H1 (cell line): ENCODE data around the gene NDC1. TPM values are rescaled to one million over a fixed set of nuclear protein-coding genes. Genes with fewer than 3 reads are reported as not detected.

Source experiments
- CTCF ChIA-PET: fragments of 300-600 bp; sonication (Branson Sonifier 250); formaldehyde crosslinking; loops from one replicate; lab custom pipeline; 2021; ENCODE audit not compliant: partially characterized antibody; lab: Charles Lee
- POLR2A ChIA-PET: fragments of 300-600 bp; sonication (Branson Sonifier 250); formaldehyde crosslinking; loops from one replicate; lab custom pipeline; 2021; ENCODE audit warnings: inconsistent platforms; ENCODE audit not compliant: partially characterized antibody; lab: Charles Lee
- DNase-seq, 2 experiments: peaks; one replicate each; pipeline versions ENCODE4 v3.0.0 to v3.0.0-alpha.2; 2010 to 2022; ENCODE audit warnings: low spot score in 2 of 2, low read depth in 1 of 2, mixed read lengths in 1 of 2
- FAIRE-seq: peaks from 2 replicates; lab custom pipeline; 2011; peaks lifted over from hg19 to GRCh38; lab: Jason Lieb, UNC
- H2AFZ ChIP-seq: 2 replicates; pipeline ENCODE4 v1.8.1; 2012; ENCODE audit warnings: low read length, inconsistent platforms
- H2AK5ac ChIP-seq: 2 replicates; pipeline ENCODE4 v1.6.1; 2013; ENCODE audit warnings: low read depth, low read length
- H2BK120ac ChIP-seq: replicated peaks from 2 replicates; pipeline ENCODE3; 2013; ENCODE audit warnings: low read depth, low read length, inconsistent platforms
- H2BK12ac ChIP-seq: 2 replicates; pipeline ENCODE4 v1.6.1; 2013; ENCODE audit warnings: low read depth, low read length
- H2BK15ac ChIP-seq: 2 replicates; pipeline ENCODE4 v1.6.1; 2013; ENCODE audit warnings: low read length
- H2BK20ac ChIP-seq: 2 replicates; pipeline ENCODE4 v1.6.1; 2013; ENCODE audit warnings: low read length
- H2BK5ac ChIP-seq: 2 replicates; pipeline ENCODE4 v1.6.1; 2013; ENCODE audit warnings: low read depth, low read length
- H3K14ac ChIP-seq: 2 replicates; pipeline ENCODE4 v1.6.1; 2013; ENCODE audit warnings: inconsistent platforms; ENCODE audit not compliant: insufficient read length
- H3K18ac ChIP-seq: 2 replicates; pipeline ENCODE4 v1.6.1; 2013; ENCODE audit warnings: low read length; ENCODE audit errors: extremely low read depth
- H3K23ac ChIP-seq: 2 replicates; pipeline ENCODE4 v1.6.1; 2013; ENCODE audit warnings: inconsistent platforms; ENCODE audit not compliant: insufficient read length
- H3K23me2 ChIP-seq: 2 replicates; pipeline ENCODE4 v1.6.1; 2013; ENCODE audit warnings: low read depth, low read length
- H3K27ac ChIP-seq: 2 replicates; pipeline ENCODE4 v1.6.1; 2011; ENCODE audit warnings: low read depth, low read length, inconsistent platforms
- H3K27me3 ChIP-seq, 4 experiments: replicated peaks in 1 of 4; 1 replicate in 1 of 4; 2 replicates in 3 of 4; pipeline versions ENCODE4 v1.6.1 to v1.8.1; 2011 to 2013; ENCODE audit warnings: low read length in 3 of 4, mild to moderate bottlenecking in 3 of 4, inconsistent platforms in 2 of 4, mixed read lengths in 2 of 4, moderate library complexity in 1 of 4; ENCODE audit not compliant: control insufficient read depth in 3 of 4, insufficient read depth in 3 of 4; ENCODE audit errors: extremely low read depth in 1 of 4
- H3K36me3 ChIP-seq, 4 experiments: 2 replicates each; pipeline versions ENCODE4 v1.6.1 to v1.8.1; 2011 to 2013; ENCODE audit warnings: mild to moderate bottlenecking in 4 of 4, low read length in 3 of 4, moderate library complexity in 2 of 4, control low read depth in 1 of 4, inconsistent platforms in 1 of 4; ENCODE audit not compliant: insufficient read depth in 4 of 4, control insufficient read depth in 2 of 4
- H3K4ac ChIP-seq: replicated peaks from 2 replicates; pipeline ENCODE3; 2013; ENCODE audit warnings: low read length, low read depth, mixed read lengths, inconsistent platforms; ENCODE audit not compliant: insufficient read length
- H3K4me1 ChIP-seq, 4 experiments: replicated peaks in 1 of 4; 1 replicate in 1 of 4; 2 replicates in 3 of 4; pipeline versions ENCODE4 v1.6.1 to v1.8.1; 2011 to 2013; ENCODE audit warnings: low read length in 3 of 4, inconsistent platforms in 2 of 4, mixed read lengths in 1 of 4; ENCODE audit not compliant: insufficient read depth in 4 of 4, control insufficient read depth in 3 of 4
- H3K4me2 ChIP-seq, 2 experiments: 2 replicates each; pipeline versions ENCODE4 v1.6.1 to v1.8.1; 2011 to 2013; ENCODE audit warnings: low read depth in 2 of 2, low read length in 2 of 2, control low read depth in 1 of 2, inconsistent platforms in 1 of 2, mild to moderate bottlenecking in 1 of 2; ENCODE audit not compliant: insufficient read depth in 1 of 2
- H3K4me3 ChIP-seq, 4 experiments: fragments of 200-600, 300-600 bp in 1 of 4; sonication (generic), shearing (Covaris generic), sonication (Bioruptor Twin) in 1 of 4; 2 replicates each; pipeline versions ENCODE4 v1.5.1 to v1.8.1; 2011 to 2016; ENCODE audit warnings: low read length in 4 of 4, low read depth in 3 of 4, control low read depth in 2 of 4, inconsistent platforms in 2 of 4, mild to moderate bottlenecking in 2 of 4, mixed read lengths in 1 of 4, moderate library complexity in 1 of 4; ENCODE audit not compliant: insufficient read depth in 2 of 4; ENCODE audit errors: extremely low read depth in 1 of 4
- H3K56ac ChIP-seq: replicated peaks from 2 replicates; pipeline ENCODE3; 2013; ENCODE audit warnings: low read depth, mild to moderate bottlenecking, mixed read lengths, low read length, inconsistent platforms; ENCODE audit not compliant: insufficient read length
- H3K79me1 ChIP-seq: 2 replicates; pipeline ENCODE4 v1.6.1; 2013; ENCODE audit warnings: low read depth, low read length, control low read depth
- H3K79me2 ChIP-seq, 2 experiments: 2 replicates each; pipeline versions ENCODE4 v1.6.1 to v1.8.1; 2012 to 2013; ENCODE audit warnings: low read length in 2 of 2, mild to moderate bottlenecking in 2 of 2, inconsistent platforms in 1 of 2; ENCODE audit not compliant: insufficient read depth in 2 of 2, control insufficient read depth in 1 of 2
- H3K9ac ChIP-seq, 4 experiments: replicated peaks in 1 of 4; 1 replicate in 1 of 4; 2 replicates in 3 of 4; pipeline versions ENCODE4 v1.6.1 to v1.8.1; 2011 to 2013; ENCODE audit warnings: low read depth in 3 of 4, low read length in 3 of 4, control low read depth in 2 of 4, mild to moderate bottlenecking in 2 of 4, moderate library complexity in 2 of 4, inconsistent platforms in 1 of 4; ENCODE audit errors: extremely low read depth in 1 of 4
- H3K9me3 ChIP-seq, 2 experiments: 2 replicates each; pipeline versions ENCODE4 v1.6.1 to v1.8.1; 2012 to 2013; ENCODE audit warnings: mild to moderate bottlenecking in 2 of 2, moderate library complexity in 2 of 2, control low read depth in 1 of 2, inconsistent platforms in 1 of 2, low read depth in 1 of 2, low read length in 1 of 2, mixed read lengths in 1 of 2; ENCODE audit not compliant: insufficient read depth in 2 of 2
- H4K20me1 ChIP-seq, 2 experiments: replicated peaks in 1 of 2; 2 replicates each; pipeline versions ENCODE3 to v1.8.1; 2011 to 2013; ENCODE audit warnings: inconsistent platforms in 2 of 2, low read length in 2 of 2, mild to moderate bottlenecking in 1 of 2; ENCODE audit not compliant: insufficient read depth in 2 of 2, control insufficient read depth in 1 of 2
- H4K5ac ChIP-seq: 2 replicates; pipeline ENCODE4 v1.6.1; 2013; ENCODE audit warnings: low read length, low read depth, mixed read lengths, inconsistent platforms; ENCODE audit not compliant: insufficient read length
- H4K8ac ChIP-seq: 2 replicates; pipeline ENCODE4 v1.8.0; 2013; ENCODE audit warnings: mild to moderate bottlenecking, moderate library complexity, low read length, inconsistent platforms; ENCODE audit not compliant: insufficient read depth; ENCODE audit errors: extremely low read depth
- H4K91ac ChIP-seq: replicated peaks from 2 replicates; pipeline ENCODE3; 2013; ENCODE audit warnings: low read length, mixed read lengths, inconsistent platforms; ENCODE audit not compliant: insufficient read length
- CHD2 ChIP-seq: IDR thresholded peaks from 2 replicates; pipeline ENCODE4 v1.6.1; 2012; ENCODE audit warnings: low read length, improper control_type of control experiment
- CTCF ChIP-seq, 3 experiments: IDR thresholded peaks; 1 replicate in 2 of 3; 2 replicates in 1 of 3; pipeline versions ENCODE4 v1.5.1 to v1.6.1; 2011; ENCODE audit warnings: low read length in 3 of 3, mild to moderate bottlenecking in 3 of 3, inconsistent platforms in 2 of 3, low read depth in 1 of 3, moderate library complexity in 1 of 3; ENCODE audit not compliant: insufficient read depth in 1 of 3; ENCODE audit errors: control extremely low read depth in 1 of 3
- E2F6 ChIP-seq: IDR thresholded peaks from 2 replicates; pipeline ENCODE4 v1.6.1; 2012; ENCODE audit warnings: inconsistent platforms
- GTF2F1 ChIP-seq: IDR thresholded peaks from 2 replicates; pipeline ENCODE4 v1.6.1; 2012; ENCODE audit warnings: low read depth, low read length, improper control_type of control experiment, borderline replicate concordance
- HDAC6 ChIP-seq: IDR thresholded peaks from one replicate; pipeline ENCODE4 v1.7.1; 2012; ENCODE audit warnings: low read depth, mild to moderate bottlenecking, inconsistent platforms, low read length, moderate library complexity
- MAFK ChIP-seq: IDR thresholded peaks from 2 replicates; pipeline ENCODE4 v1.6.1; 2012; ENCODE audit warnings: low read depth, mild to moderate bottlenecking, improper control_type of control experiment, low read length
- RAD21 ChIP-seq, 2 experiments: IDR thresholded peaks in 1 of 2; conservative IDR thresholded peaks in 1 of 2; 2 replicates each; pipeline ENCODE4 v1.6.1; 2011; ENCODE audit warnings: low read depth in 2 of 2, low read length in 2 of 2, improper control_type of control experiment in 1 of 2, inconsistent platforms in 1 of 2, mild to moderate bottlenecking in 1 of 2, moderate library complexity in 1 of 2
- RBBP5 ChIP-seq: IDR thresholded peaks from 2 replicates; pipeline ENCODE4 v1.7.1; 2012; ENCODE audit warnings: low read depth, mild to moderate bottlenecking, inconsistent platforms, low read length, moderate library complexity, borderline replicate concordance
- TAF7 ChIP-seq: optimal IDR thresholded peaks from 2 replicates; pipeline ENCODE3; 2011; ENCODE audit warnings: low read depth, mild to moderate bottlenecking, inconsistent platforms, low read length, moderate library complexity, borderline replicate concordance
- WGBS, 2 experiments: shearing (Covaris generic) in 1 of 2; methylation state at CpG; one replicate each; pipeline versions ENCODE4 v1.1.6 to v1.1.7; 2013 to 2015; ENCODE audit warnings: low lambda C conversion rate in 2 of 2, mixed read lengths in 2 of 2, inconsistent platforms in 1 of 2, low coverage in 1 of 2, missing lambda C conversion rate in 1 of 2; ENCODE audit not compliant: insufficient replicate concordance in 2 of 2, insufficient coverage in 1 of 2, insufficient read length in 1 of 2; ENCODE audit errors: extremely low coverage in 1 of 2, missing lambda C conversion rate in 1 of 2; 5-methylcytosine and 5-hydroxymethylcytosine counted together
- polyA plus RNA-seq, 7 experiments: library from polyadenylated mRNA; depleted of rRNA in 3 of 7; stranded (reverse) in 5 of 7; unstranded in 2 of 7; fragments of >200 nt in 5 of 7; fragments of 200-250 nt in 2 of 7; gene quantifications; 1 replicate in 5 of 7; 2 replicates in 1 of 7; 4 replicates in 1 of 7; pipeline versions ENCODE4 v1.2.1 to v1.2.3, GENCODE V29; 2011 to 2013; ENCODE audit warnings: missing spikeins in 2 of 7, mixed read lengths in 2 of 7
- total RNA-seq: library from RNA; stranded (reverse); fragmentation: NEBNext Ultra II Directional; extraction: Animal tissue kit (Norgen Biotek cat#: 25700); gene quantifications from 2 replicates; pipeline ENCODE4 v1.2.1, GENCODE V29; 2021

NDC1 gene
- total and polyA plus RNA-seq, 2 of the 8 experiments (the other 6 are each of a cell fraction or from before 2014, with no cell fraction given), result 62.9 to 66.1 TPM

- Histone ChIP-seq H3K4me2 (no peak overlapping the region), H2AK5ac (no peak overlapping the region), H2BK15ac (no peak overlapping the region), H4K8ac (no peak overlapping the region), H3K4me1 (no peaks in the 10 kb centered on the region), H2BK5ac (no peak overlapping the region), H3K4me3 (no peak overlapping the region), H4K5ac (no peak overlapping the region), H3K14ac (no peak overlapping the region), H2BK20ac (no peak overlapping the region), H3K4ac (no peak overlapping the region), H3K18ac (no peak overlapping the region), H3K9ac (no peak overlapping the region), H4K91ac (no peak overlapping the region), H3K79me2 (no peaks in the 10 kb centered on the region), H3K27ac (no peak overlapping the region), H3K23ac (no peak overlapping the region), H2AFZ (no peak overlapping the region), H2BK120ac (no peak overlapping the region), H3K23me2 (no peaks in the 10 kb centered on the region), H3K79me1 (no peaks in the 10 kb centered on the region), H3K56ac (no peak overlapping the region), H3K27me3 (no peaks in the 10 kb centered on the region), H2BK12ac (no peak overlapping the region), H4K20me1 (no peaks in the 10 kb centered on the region), H3K36me3 (peaks cover 2 to 18% (median 5%) of the 10 kb centered on the region in 4 experiments; a peak in 3 of 8 replicates), H3K9me3 (no peaks in the 10 kb centered on the region)
- 83% methylated on average over 4 of the region's 4 CpGs; no CpG with 5 or more reads in 1 of the 2 experiments for WGBS, 2 experiments
- ChIA-PET POLR2A (interaction anchor here (1.6 kb wide), 1 partner anchor 12 kb away, joined by 4 read pairs; no protein-coding TSS in a partner anchor), CTCF (interaction anchor here (0.5 to 4.2 kb wide), 16 partner anchors 11 to 524 kb away, joined by 3 to 28 read pairs (median 4); no protein-coding TSS in a partner anchor)
- DNase-seq, result no peak
- FAIRE-seq, result no peak
- TF ChIP-seq RBBP5, result no peak
- TF ChIP-seq CHD2, result no peak
- no peak for TF ChIP-seq E2F6
- TF ChIP-seq GTF2F1, result no peak
- TF ChIP-seq TAF7, result no peak
- peak; percentile 25 to 43 (median 30); a peak in 3 of 4 replicates for TF ChIP-seq CTCF (IDR thresholded peaks at IDR 0.05; ENCODE audit: control extremely low read depth in 1 of 3, insufficient read depth in 1 of 3, low read depth in 1 of 3, low read length in 3 of 3)
- TF ChIP-seq HDAC6, result no peak
- TF ChIP-seq RAD21 (IDR thresholded peaks at IDR 0.05 in 1 of 2, conservative IDR thresholded peaks at IDR 0.05 in 1 of 2; ENCODE audit: low read depth in 2 of 2, low read length in 2 of 2), result peak; percentile 38 to 62; a peak in 3 of 4 replicates
- no peak for TF ChIP-seq MAFK
Measured at GRCh38 chr1:53763461-53763860, 74.6 kb downstream of the NDC1 start.
